ENCODE measurements around the gene CYBA. TPM values are rescaled to one million over a fixed set of nuclear protein-coding genes. Genes with fewer than 3 reads are reported as not detected.

Gene CYBA
- total and polyA plus RNA-seq, 2 of the 13 experiments (the other 11 are each of a cell fraction or from before 2014, with no cell fraction given), result 196 to 250 TPM

DNA sequence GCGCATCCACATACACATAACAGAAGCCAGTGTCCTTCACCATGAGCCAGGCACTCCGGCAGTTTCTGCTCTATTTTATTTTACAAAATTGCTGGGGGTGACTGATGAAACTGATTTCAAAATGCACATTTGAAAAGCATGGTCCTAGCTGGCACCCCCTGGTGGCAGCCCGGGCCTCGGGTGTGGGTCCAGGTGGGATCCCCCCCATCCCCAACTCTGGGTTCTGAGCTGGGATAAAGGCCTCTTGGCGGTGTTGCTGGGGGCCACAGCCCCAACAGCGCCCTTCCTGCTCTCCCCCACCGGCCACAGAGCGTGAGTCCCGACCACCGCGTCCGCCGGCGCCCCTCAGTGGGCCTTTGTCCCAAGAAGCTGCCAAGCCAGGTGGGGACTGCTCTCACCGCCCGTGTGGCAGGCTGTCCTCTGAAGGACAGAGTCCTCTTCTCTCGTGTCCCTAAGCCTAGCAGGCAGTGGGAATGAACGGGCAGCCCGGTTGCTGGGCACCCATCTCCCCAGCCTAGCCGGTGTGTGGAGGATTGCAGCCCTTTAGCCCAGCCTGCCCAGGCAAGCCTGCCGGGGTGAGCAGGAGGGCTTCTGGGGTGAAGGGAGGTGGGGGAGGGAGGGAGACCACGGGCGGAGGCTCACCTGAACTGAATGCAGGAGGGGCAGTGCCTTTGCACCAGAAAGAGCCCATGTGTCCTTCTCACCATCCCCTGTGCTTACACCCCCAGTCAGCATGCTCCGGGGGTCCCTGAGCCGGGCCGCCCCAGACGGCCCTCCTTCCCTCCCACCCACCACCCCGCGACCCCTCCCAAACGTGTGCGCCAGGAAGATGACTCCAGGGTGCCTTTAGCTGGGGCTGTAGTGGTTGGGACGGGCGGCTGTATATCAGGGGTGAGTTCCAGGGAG is 34.6 kb upstream of the CYBA start (continued):
- TF ChIP-seq ZNF83 (CRISPR knock-in tag; IDR thresholded peaks at IDR 0.05; ENCODE audit: borderline replicate concordance) (0 out of 2 replicates have a peak, but pooled peaks have one; percentile 53), ZNF274 (CRISPR knock-in tag; IDR thresholded peaks at IDR 0.05) (peak; percentile 77; the same call in 1 of the 2 replicates), THAP8 (CRISPR knock-in tag; IDR thresholded peaks at IDR 0.05; ENCODE audit: borderline replicate concordance) (no peak), RAD21 (CRISPR knock-in tag; IDR thresholded peaks at IDR 0.05) (peak; percentile 21; the same call in 1 of the 2 replicates), XRCC5 (optimal IDR thresholded peaks at IDR 0.05; ENCODE audit: low read length) (peak; percentile 82), BCL6 (CRISPR knock-in tag; IDR thresholded peaks at IDR 0.05) (0 out of 2 replicates have a peak, but pooled peaks have one; percentile 12), ZC3H4 (CRISPR knock-in tag; IDR thresholded peaks at IDR 0.05; ENCODE audit: borderline replicate concordance) (no peak)
- TF ChIP-seq, protein P1, sequence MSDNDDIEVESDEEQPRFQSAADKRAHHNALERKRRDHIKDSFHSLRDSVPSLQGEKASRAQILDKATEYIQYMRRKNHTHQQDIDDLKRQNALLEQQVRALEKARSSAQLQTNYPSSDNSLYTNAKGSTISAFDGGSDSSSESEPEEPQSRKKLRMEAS (IDR thresholded peaks at IDR 0.05), result peak; percentile 42; the same call in 1 of the 2 replicates

GRCh38 chr16:88684569-88685155 is 33.8 kb upstream of the CYBA start:
- in situ Hi-C loops (cut with HindIII; ENCODE audit: extremely low pct_ligation_motif_present, low pct_unique_long_range_greater_than_20kb), result no loop called here
- Histone ChIP-seq H3K4me1 (ENCODE audit: insufficient read depth, low read length) (peaks cover 66% of the 10 kb centered on the region), H3K9me3 (ENCODE audit: low read length) (no peaks in the 10 kb centered on the region), H2AFZ (ENCODE audit: low read length) (no peak overlapping the region), H3K27ac (ENCODE audit: extremely low read length, insufficient read depth, low read length) (no peak overlapping the region), H3K36me3 (replicated peaks in 1 of 2; ENCODE audit: control insufficient read depth in 1 of 2, insufficient read depth in 2 of 2, low read length in 2 of 2) (no peaks in the 10 kb centered on the region), H3K4me3 (replicated peaks in 1 of 3; ENCODE audit: insufficient read depth in 1 of 3, low read depth in 2 of 3, low read length in 3 of 3) (no peak overlapping the region), H3K27me3 (ENCODE audit: control insufficient read depth in 1 of 2, insufficient read depth in 2 of 2, low read length in 2 of 2) (peaks cover 11 to 67% of the 10 kb centered on the region in 2 experiments; a peak in 4 of 5 replicates), H4K20me1 (ENCODE audit: insufficient read depth, low read length) (peaks cover 3% of the 10 kb centered on the region; the same call in 1 of the 2 replicates), H3K9ac (ENCODE audit: insufficient read depth, low read depth, low read length) (no peak overlapping the region), H3K79me2 (ENCODE audit: insufficient read depth, low read length) (no peaks in the 10 kb centered on the region), H3K4me2 (ENCODE audit: low read depth, low read length) (peak overlapping the region; percentile 91; the same call in 1 of the 2 replicates)
- ATAC-seq, result no peak
- DNase-seq (ENCODE audit: low spot score), result no peak
- TF ChIP-seq, protein P2, sequence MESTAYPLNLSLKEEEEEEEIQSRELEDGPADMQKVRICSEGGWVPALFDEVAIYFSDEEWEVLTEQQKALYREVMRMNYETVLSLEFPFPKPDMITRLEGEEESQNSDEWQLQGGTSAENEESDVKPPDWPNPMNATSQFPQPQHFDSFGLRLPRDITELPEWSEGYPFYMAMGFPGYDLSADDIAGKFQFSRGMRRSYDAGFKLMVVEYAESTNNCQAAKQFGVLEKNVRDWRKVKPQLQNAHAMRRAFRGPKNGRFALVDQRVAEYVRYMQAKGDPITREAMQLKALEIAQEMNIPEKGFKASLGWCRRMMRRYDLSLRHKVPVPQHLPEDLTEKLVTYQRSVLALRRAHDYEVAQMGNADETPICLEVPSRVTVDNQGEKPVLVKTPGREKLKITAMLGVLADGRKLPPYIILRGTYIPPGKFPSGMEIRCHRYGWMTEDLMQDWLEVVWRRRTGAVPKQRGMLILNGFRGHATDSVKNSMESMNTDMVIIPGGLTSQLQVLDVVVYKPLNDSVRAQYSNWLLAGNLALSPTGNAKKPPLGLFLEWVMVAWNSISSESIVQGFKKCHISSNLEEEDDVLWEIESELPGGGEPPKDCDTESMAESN (CRISPR knock-in tag; conservative IDR thresholded peaks at IDR 0.05), result 0 out of 2 replicates have a peak, but pooled peaks have one; percentile 28
- no peak for TF ChIP-seq ZNF350 (CRISPR knock-in tag; IDR thresholded peaks at IDR 0.05; ENCODE audit: borderline replicate concordance, low read depth)
- WGBS (ENCODE audit: low lambda C conversion rate), result 38% methylated on average over 10 of the region's 15 CpGs
- no peak for FAIRE-seq
- BruUV-seq (replicated peaks), result no TSS peak
- CTCF ChIA-PET (ENCODE audit: low intra/inter-chr PET ratio, low total read pairs), result no interaction called here
- intact Hi-C loops (cut with micrococcal nuclease; ENCODE audit: unreplicated experiment), result loop anchor here (2.0 kb wide), 1 partner anchor 34 kb away; the partner anchor contains the start of gene CYBA
- POLR2A ChIA-PET, result interaction anchor here (1.5 kb wide), 1 partner anchor 22 kb away, joined by 7 read pairs; the partner anchor contains the start of gene MVD
